T47D (cell line): ENCODE results near the gene CNGA1.
A peak's percentile ranks its signal among the peaks of the same experiment; 100 is the strongest.

Experiments used
- DNase-seq, 2 experiments: peaks; one replicate each; pipeline versions ENCODE4 v3.0.0 to v3.0.0-alpha.2; 2011 to 2012; ENCODE audit warnings: low read depth in 1 of 2, low spot score in 1 of 2
- JUND ChIP-seq: IDR thresholded peaks from 2 replicates; pipeline ENCODE4 v1.6.1; 2012; ENCODE audit warnings: low read depth
- in situ Hi-C: cut with HindIII; loops from 2 replicates; pipeline ENCODE4 v1.10.0; 2016; ENCODE audit warnings: low sequenced_read_pairs, low pct_unique_long_range_greater_than_20kb

The CNGA1 gene

DNA sequence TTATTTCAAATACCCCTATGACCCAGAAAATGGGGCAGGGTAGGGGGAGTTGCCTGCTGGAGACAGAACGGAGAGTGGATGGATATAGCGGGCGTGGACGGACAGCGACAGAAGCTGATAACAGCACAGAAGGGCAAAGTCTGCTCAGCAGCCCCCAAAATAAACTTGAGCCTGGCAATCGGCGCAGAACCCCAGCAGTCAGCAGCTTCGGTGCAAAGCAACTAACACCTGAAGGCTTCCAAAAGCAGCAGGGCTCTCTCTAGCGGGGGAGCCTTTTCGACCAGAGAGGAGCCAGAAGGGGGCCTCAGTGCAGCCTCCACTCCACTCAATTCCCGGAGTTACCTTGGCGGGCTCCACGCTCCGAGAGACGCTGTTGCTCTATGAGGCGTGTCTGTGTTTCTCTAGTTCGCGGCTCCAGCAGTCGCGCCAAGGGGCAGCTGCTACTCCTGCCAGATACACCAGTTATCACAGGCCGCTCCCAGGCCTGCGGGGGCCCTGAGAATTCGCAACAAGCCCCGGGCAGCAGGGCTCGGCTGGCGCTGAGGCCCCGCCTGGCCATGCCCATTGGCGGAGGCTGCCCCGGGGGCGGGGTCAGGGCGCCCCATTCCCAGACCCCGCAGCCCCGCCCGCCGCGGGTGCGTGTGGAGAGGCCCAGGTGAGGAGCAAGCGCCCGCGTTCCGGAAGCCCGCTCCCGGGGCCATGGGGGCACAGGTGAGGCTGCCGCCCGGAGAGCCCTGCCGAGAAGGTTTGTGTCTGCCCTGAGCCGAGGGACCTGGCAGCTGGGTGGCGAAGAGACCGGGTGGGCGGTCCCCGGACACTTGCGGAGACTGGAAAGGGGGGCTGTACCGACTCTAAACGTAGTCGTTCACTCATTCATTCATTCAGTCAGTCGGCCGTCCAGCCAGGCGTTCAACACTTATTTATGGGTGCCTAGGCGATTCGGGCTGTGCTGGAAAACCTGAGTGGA is at the start of gene CNGA1, which contains the start of gene NIPAL1:
Gene CNGA1 (minus strand): TSS at position 541 of the 967 bp plus-strand sequence. CDS start 63,992 bp downstream, outside the sequence.
Gene NIPAL1 (plus strand): TSS at position 632 of the 967 bp plus-strand sequence. CDS start 68 bp downstream, at position 700.
- peak; percentile 82 to 86 for DNase-seq
- no peak for TF ChIP-seq JUND
- in situ Hi-C loops: no loop called here

- no peak for TF ChIP-seq JUND
- no peak for DNase-seq
- in situ Hi-C loops: no loop called here
Measured at GRCh38 chr4:48065587-48066052, 49.1 kb upstream of the CNGA1 start.

DNA sequence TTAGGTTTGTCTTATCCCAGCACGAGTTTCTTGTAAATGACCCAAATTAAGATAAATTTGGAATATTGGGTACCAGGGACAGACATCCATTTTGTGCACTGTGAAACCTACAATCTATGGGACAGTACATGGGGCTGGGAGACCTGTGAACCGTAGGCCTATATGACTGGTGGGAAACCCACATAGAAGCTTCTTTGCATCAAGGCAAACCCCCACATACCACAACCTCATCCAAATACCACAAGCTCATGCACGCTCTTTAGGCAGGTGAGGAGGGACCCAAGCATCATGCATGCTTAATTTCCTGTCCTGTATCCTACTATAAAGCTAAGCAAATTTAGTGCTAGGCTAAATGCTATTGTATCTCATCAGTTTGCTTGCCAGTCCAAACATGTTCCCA is 47.9 kb upstream of the CNGA1 start:
- DNase-seq: no peak
- in situ Hi-C loops: no loop called here
- TF ChIP-seq JUND: no peak

DNA sequence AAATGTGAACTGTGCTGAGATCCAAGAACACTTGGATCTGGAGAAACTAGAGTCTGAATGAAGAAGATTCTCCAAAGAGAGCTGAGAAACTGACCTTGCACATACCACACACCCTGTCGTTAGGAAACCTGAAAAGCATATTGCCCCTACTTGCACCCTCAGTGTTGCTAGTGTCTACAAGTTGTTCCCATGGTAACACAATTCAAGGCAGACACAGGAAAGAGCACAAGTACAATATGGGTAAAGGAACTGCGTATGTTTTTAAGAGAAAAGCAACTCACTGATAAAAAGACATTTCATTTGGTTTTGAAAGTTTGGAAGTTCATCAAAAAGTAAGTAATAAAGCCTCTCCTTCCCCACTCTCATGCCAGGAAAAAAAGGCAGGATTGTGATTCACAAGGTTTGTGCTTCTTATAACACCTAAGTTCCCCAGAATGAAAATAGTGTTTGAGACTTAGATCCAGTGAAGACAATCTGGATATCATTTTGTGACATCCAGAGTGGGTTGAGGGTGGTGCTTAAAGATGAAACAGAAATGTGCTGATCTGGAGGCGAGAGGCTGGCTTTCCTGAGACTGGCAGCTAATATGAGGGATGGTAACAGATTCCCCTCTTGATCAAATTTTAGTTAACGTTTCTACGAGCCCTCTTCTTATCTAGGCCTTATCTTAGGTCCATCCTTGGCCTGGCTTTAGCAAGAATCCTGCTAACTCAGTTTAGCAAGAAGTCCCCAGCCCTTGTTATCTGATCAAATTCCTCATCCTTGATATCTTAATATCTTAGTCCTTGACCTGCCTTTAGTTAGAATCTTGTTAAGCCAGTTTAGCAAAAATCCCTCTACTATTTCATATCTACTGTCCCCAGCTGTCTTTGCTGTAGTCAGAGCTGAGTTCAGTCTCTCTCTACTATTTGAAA is 42.4 kb upstream of the CNGA1 start:
- no peak for TF ChIP-seq JUND
- in situ Hi-C loops: no loop called here
- DNase-seq: no peak

DNA sequence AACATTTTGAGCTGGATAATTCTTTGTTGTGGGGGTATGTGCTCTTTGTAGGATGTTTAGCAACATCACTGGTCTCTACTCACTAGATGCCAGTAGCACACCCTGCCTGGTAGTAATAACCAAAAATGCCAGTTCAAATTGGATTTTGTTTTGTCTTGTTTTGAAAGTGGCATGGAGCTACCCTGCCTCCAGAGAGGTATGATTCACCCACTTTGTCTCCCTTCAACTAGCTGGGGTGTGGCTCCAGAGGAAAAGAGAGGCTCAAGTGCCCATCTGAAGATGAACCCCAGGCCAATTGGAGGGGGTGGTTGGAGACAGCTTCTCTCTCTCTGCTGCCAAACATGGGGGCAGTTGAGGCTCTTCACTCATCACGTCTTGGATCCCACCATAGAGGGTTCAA is 34.6 kb upstream of the CNGA1 start:
- in situ Hi-C loops: no loop called here
- DNase-seq: no peak

DNA sequence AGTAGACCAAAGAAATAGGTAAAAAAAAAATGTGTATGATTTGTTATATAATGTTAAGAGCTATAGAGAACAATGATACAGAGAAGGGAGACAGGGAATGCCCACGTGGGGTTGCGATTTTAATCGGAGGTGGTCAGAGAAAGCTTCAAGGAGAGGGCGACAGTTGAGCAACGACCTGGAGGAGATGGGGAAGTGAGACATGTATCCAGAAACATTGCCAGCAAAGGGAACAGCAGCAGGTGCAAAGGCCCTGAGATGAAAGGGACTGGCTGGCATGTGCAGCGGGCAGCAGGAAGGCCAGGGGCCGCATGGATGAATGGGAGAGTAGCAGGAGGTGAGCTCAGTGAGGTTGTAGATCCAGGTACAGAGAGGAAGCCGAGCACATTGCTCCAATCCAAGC is 33.0 kb upstream of the CNGA1 start:
- DNase-seq: no peak
- in situ Hi-C loops: no loop called here
- TF ChIP-seq JUND: no peak

More for the DNA sequence above, 34.6 kb upstream of the CNGA1 start:
- TF ChIP-seq JUND: no peak

DNA sequence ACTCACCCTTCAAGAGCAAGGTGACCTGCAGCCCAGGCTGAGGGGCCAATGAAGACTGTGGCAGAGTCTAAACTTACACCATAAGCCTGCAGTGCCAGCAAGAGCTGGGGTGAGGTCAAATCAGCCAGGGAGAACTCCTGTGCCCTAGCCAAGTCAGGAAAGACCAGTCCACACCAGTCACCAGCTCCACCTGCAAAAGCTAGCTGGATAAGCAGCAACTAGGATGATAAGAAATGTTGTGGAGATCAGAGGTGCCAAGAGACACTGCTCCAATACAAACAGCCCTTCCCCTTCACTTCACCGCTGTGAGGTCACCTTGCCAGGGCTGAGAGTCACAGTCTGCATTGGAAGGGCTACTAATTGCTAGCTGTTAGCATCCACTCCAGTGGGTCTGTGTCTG is 31.4 kb upstream of the CNGA1 start:
- no peak for TF ChIP-seq JUND
- in situ Hi-C loops: no loop called here
- DNase-seq: no peak

DNA sequence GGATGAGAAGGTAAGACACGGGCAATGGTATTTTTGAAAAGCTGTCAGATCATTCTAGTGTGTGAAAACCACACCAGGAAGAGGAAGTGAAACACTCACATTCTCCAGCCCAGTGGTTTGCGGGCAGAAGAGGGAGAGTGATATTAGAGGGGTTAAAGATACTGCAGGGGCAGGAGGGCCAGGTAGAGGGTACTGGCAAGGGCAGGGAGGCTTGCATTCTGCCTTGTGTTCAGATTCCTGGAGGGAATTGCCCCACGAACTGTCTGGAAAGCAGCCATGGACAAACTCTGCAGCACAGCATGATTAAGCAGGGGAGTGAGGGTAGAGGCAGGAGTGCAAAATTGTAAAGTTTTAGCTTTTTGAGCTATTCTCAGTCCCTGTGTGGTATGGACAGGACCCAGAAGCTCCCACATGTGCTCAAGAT is 31.0 kb upstream of the CNGA1 start:
- no peak for TF ChIP-seq JUND
- in situ Hi-C loops: no loop called here
- DNase-seq: no peak

- DNase-seq: no peak
- no peak for TF ChIP-seq JUND
- in situ Hi-C loops: no loop called here
Measured at GRCh38 chr4:48046059-48046458, 29.6 kb upstream of the CNGA1 start.

DNA sequence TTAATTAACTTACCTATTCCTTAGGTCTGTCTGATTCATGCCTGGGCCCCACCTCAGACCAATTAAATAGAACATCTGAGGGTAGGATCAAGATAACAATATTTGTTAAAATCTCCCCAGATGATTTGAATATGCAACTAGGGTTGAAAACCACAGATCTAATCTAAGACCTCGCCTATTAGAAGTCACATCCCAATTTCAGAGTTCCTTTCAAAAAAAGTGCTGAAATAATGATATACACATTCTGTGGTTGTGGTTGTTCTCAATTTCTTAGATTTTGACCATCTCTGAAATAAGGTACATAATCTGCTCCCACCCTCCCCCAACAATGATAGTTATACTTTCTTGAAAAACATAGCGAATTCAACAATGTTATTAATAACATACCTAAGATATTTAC is 27.8 kb upstream of the CNGA1 start:
- in situ Hi-C loops: no loop called here
- TF ChIP-seq JUND: no peak
- DNase-seq: no peak

DNA sequence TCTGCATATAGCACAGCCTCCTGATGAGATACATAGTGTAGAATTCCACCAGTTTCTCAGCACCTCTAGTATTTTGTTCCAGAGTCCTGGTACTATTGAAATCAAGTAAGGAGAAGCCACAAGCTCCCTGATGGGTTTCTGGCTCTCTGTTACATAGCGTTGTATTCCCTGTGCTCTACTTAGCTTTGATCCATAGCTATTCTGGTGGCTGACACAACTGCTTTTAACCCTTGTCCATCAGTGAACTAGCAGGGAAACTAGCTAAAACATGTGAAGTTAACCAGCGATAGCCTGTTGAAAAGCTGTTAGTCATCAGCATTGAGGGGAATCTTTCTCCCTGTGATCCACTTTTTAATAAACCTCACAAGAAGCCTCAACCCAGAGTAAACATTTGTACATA is 27.0 kb upstream of the CNGA1 start:
- DNase-seq: no peak
- in situ Hi-C loops: no loop called here
- TF ChIP-seq JUND: no peak

DNA sequence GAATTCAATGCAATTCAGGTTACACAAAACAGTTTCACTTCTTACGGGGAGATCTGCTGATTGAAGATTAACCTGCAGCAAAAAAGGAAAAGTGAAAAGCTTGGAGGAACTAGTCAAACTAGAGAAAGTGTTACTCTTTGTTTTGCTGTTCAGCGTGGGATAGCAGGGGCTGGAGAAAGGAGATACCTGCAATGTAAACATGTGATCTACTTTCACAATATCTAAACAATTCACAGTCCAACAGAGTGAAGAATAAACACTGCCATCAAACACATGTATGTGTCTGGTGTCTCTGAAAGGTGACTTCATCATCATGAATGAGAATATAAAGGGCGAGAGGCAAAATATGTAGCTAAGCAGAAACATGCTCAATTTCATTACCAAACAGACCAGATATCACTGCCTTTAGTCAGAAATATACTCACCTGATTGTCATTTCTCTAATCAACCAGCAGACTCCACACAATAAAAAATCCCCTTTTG is 26.5 kb upstream of the CNGA1 start:
- no peak for TF ChIP-seq JUND
- no peak for DNase-seq
- in situ Hi-C loops: no loop called here
